LNCAP (cell line): ENCODE data around the gene SPG11.

ENCODE experiments used
- CTCF ChIP-seq: fragments of 450-650 bp; IDR thresholded peaks from 2 replicates; pipeline ENCODE4 v1.5.1; 2017; ENCODE audit warnings: mild to moderate bottlenecking

SPG11 gene

DNA sequence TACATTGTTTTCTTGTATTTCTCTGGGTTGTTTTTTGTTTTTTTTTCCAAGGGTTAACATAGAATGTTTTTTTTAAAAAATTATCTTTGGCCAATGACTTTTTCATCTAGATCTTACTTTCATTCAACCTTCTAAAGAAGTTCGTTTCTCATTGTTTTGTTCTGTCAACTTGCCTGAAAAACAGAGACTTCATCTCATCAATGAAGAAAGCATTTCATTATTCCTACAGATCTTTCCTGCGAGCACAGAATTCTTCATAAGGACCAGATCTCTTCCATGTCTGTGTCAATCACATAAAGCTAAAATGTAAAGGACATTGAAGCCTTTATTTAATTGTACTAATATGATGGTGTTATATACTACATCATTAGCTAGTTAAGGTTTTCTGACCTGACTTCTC lies 136.2 kb downstream of the SPG11 start:
- no peak for TF ChIP-seq CTCF

- no peak for TF ChIP-seq CTCF
These were observed 138.4 kb downstream of the SPG11 start for GRCh38 chr15:44525018-44525417.

DNA sequence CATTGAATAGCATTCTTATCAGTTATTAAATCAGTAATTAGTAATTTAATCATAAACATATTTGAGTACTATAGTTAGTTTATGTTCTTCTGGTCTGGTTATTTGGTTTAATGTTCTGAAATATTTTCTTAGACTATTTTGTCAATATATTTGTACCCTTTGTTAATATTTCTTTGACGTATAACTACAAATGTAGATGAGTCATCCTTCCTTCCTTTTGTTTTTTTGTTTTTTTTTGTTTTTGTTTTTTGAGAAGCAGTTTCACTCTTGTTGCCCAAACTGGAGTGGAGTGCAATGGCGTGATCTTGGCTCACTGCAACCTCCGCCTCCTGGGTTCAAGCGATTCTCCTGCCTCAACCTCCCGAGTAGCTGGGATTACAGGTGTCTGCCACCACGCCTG lies 143.9 kb downstream of the SPG11 start:
- TF ChIP-seq CTCF: no peak

DNA sequence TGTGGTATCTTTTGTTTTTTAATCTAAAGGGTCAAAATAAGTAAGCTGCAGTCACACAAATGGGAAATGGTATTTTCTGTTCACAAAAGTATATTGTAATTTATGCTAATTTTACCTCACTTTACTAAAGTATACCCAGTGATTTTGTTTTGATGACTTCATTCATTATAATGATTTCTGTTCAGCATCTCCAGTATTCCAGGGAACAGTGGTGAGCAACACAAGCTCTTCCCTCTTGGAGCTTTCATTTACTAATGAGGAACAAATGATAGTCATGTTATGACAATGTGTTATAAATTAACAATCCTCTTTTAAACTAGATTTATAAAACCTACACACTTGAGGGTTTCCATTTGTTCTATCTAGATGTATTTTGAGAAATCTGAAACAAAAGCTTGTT lies 147.0 kb downstream of the SPG11 start:
- TF ChIP-seq CTCF: no peak
